HEK293 (cell line): ENCODE results near the gene CENPB.

Experiments
- MZF1 ChIP-seq: fragments of 450-650 bp; formaldehyde crosslinking; IDR thresholded peaks from 2 replicates; pipeline ENCODE4 v1.5.1; 2017; ENCODE audit warnings: missing biosample characterization, missing genetic modification characterization, borderline replicate concordance
- SCRT2 ChIP-seq: fragments of 450-650 bp; formaldehyde crosslinking; IDR thresholded peaks from 2 replicates; pipeline ENCODE4 v1.5.1; 2016; ENCODE audit warnings: missing biosample characterization, missing genetic modification characterization
- TCF7L2 ChIP-seq: IDR thresholded peaks from 2 replicates; pipeline ENCODE4 v1.6.1; 2011; ENCODE audit warnings: low read depth, mild to moderate bottlenecking, inconsistent platforms, low read length, moderate library complexity, borderline replicate concordance
- ZBTB20 ChIP-seq: fragments of 450-650 bp; formaldehyde crosslinking; IDR thresholded peaks from 2 replicates; pipeline ENCODE4 v1.5.1; 2016; ENCODE audit warnings: missing biosample characterization, missing genetic modification characterization
- ZBTB48 ChIP-seq: fragments of 450-650 bp; formaldehyde crosslinking; IDR thresholded peaks from 2 replicates; pipeline ENCODE4 v1.5.1; 2016; ENCODE audit warnings: missing biosample characterization, missing genetic modification characterization
- ZFHX2 ChIP-seq: fragments of 450-650 bp; formaldehyde crosslinking; conservative IDR thresholded peaks from 2 replicates; pipeline ENCODE4 v1.5.1; 2016; ENCODE audit warnings: missing biosample characterization, missing genetic modification characterization
- ZFP69B ChIP-seq: fragments of 450-650 bp; formaldehyde crosslinking; IDR thresholded peaks from 2 replicates; pipeline ENCODE4 v1.5.1; 2016; ENCODE audit warnings: missing biosample characterization, missing genetic modification characterization
- ZNF169 ChIP-seq: fragments of 450-650 bp; formaldehyde crosslinking; IDR thresholded peaks from 2 replicates; pipeline ENCODE4 v1.5.1; 2016; ENCODE audit warnings: missing biosample characterization, missing genetic modification characterization
- ZNF174 ChIP-seq: fragments of 450-650 bp; formaldehyde crosslinking; IDR thresholded peaks from 2 replicates; pipeline ENCODE4 v1.5.0; 2017; ENCODE audit warnings: missing biosample characterization, mild to moderate bottlenecking, missing genetic modification characterization
- ZNF2 ChIP-seq: fragments of 450-650 bp; formaldehyde crosslinking; IDR thresholded peaks from 2 replicates; pipeline ENCODE4 v1.5.1; 2016; ENCODE audit warnings: missing biosample characterization, missing genetic modification characterization
- ZNF23 ChIP-seq: fragments of 450-650 bp; formaldehyde crosslinking; IDR thresholded peaks from 2 replicates; pipeline ENCODE4 v1.5.1; 2016; ENCODE audit warnings: missing biosample characterization, missing genetic modification characterization, borderline replicate concordance
- ZNF302 ChIP-seq: fragments of 450-650 bp; formaldehyde crosslinking; IDR thresholded peaks from 2 replicates; pipeline ENCODE4 v1.5.1; 2016; ENCODE audit warnings: missing biosample characterization, missing genetic modification characterization, low read depth
- ZNF366 ChIP-seq: fragments of 450-650 bp; formaldehyde crosslinking; conservative IDR thresholded peaks from 2 replicates; pipeline ENCODE4 v1.5.1; 2016; ENCODE audit warnings: missing biosample characterization, missing genetic modification characterization
- ZNF391 ChIP-seq: fragments of 450-650 bp; formaldehyde crosslinking; IDR thresholded peaks from 2 replicates; pipeline ENCODE4 v1.5.1; 2016; ENCODE audit warnings: low read depth, missing biosample characterization, missing genetic modification characterization, borderline replicate concordance
- ZNF521 ChIP-seq: fragments of 450-650 bp; formaldehyde crosslinking; IDR thresholded peaks from 2 replicates; pipeline ENCODE4 v1.5.1; 2017; ENCODE audit warnings: missing biosample characterization, mild to moderate bottlenecking, missing genetic modification characterization
- ZNF529 ChIP-seq: fragments of 450-650 bp; formaldehyde crosslinking; IDR thresholded peaks from 2 replicates; pipeline ENCODE4 v1.5.1; 2017; ENCODE audit warnings: missing genetic modification characterization, missing biosample characterization; ENCODE audit not compliant: insufficient replicate concordance
- ZNF571 ChIP-seq: fragments of 450-650 bp; formaldehyde crosslinking; IDR thresholded peaks from 2 replicates; pipeline ENCODE4 v1.5.0; 2017; ENCODE audit warnings: missing biosample characterization, missing genetic modification characterization
- ZNF585B ChIP-seq: fragments of 450-650 bp; formaldehyde crosslinking; IDR thresholded peaks from 2 replicates; pipeline ENCODE4 v1.5.1; 2016; ENCODE audit warnings: missing biosample characterization, missing genetic modification characterization
- ZNF621 ChIP-seq: fragments of 450-650 bp; formaldehyde crosslinking; IDR thresholded peaks from 2 replicates; pipeline ENCODE4 v1.5.1; 2017; ENCODE audit warnings: missing biosample characterization, missing genetic modification characterization
- ZNF629 ChIP-seq: fragments of 450-650 bp; formaldehyde crosslinking; IDR thresholded peaks from 2 replicates; pipeline ENCODE4 v1.5.1; 2017; ENCODE audit warnings: missing biosample characterization, missing genetic modification characterization
- ZNF843 ChIP-seq: fragments of 450-650 bp; formaldehyde crosslinking; IDR thresholded peaks from 2 replicates; pipeline ENCODE4 v1.5.1; 2016; ENCODE audit warnings: missing biosample characterization, missing genetic modification characterization
- ZSCAN23 ChIP-seq: fragments of 450-650 bp; formaldehyde crosslinking; IDR thresholded peaks from 2 replicates; pipeline ENCODE4 v1.5.1; 2016; ENCODE audit warnings: missing biosample characterization, missing genetic modification characterization
- TF ChIP-seq, protein P1 (sequence below): fragments of 450-650 bp; formaldehyde crosslinking; IDR thresholded peaks from 2 replicates; pipeline ENCODE4 v1.5.1; 2017; ENCODE audit warnings: missing biosample characterization, missing genetic modification characterization
- TF ChIP-seq, protein P2 (sequence below): fragments of 450-650 bp; formaldehyde crosslinking; IDR thresholded peaks from 2 replicates; pipeline ENCODE4 v1.5.1; 2016; ENCODE audit warnings: missing biosample characterization, missing genetic modification characterization
- TF ChIP-seq, protein P3 (sequence below): fragments of 450-650 bp; formaldehyde crosslinking; IDR thresholded peaks from 2 replicates; pipeline ENCODE4 v1.5.1; 2016; ENCODE audit warnings: missing biosample characterization, missing genetic modification characterization
- TF ChIP-seq, protein P4 (sequence below): fragments of 450-650 bp; formaldehyde crosslinking; IDR thresholded peaks from 2 replicates; pipeline ENCODE4 v1.5.1; 2016; ENCODE audit warnings: missing biosample characterization, missing genetic modification characterization, borderline replicate concordance
- TF ChIP-seq, protein P5 (sequence below): fragments of 450-650 bp; formaldehyde crosslinking; IDR thresholded peaks from 2 replicates; pipeline ENCODE4 v1.5.1; 2016; ENCODE audit warnings: missing biosample characterization, missing genetic modification characterization

The CENPB gene

DNA sequence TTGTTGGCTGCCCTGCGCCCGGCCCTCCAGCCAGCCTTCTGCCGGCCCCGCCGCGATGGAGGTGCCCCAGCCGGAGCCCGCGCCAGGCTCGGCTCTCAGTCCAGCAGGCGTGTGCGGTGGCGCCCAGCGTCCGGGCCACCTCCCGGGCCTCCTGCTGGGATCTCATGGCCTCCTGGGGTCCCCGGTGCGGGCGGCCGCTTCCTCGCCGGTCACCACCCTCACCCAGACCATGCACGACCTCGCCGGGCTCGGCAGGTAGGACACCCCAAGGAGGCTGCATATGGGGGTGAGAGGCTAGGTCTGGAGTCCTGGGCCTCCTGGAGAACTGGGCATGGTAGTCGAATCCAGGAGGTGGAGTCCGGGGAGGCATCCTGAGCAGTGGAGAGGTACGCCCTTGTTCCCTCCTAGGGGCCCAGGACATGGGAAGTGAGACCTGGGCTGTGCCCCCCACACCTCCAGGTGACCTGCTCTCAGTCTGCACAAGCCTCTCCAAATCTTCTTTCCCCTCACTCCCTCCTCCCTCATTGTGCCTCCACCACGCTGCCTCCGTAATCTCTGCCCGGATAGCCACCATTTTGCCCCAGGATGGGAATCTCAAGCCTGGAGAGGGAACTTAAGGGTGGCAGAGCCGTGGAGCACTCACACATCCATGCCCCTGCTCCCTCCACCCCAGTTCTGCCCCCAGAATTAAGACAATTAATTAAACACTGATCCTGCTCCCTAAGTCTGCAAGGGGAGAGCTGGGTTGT lies 10.1 kb upstream of the CENPB start (continued):
- TF ChIP-seq ZBTB20 (tag by site-specific recombination) = peak; percentile 66
- TF ChIP-seq, protein P1, sequence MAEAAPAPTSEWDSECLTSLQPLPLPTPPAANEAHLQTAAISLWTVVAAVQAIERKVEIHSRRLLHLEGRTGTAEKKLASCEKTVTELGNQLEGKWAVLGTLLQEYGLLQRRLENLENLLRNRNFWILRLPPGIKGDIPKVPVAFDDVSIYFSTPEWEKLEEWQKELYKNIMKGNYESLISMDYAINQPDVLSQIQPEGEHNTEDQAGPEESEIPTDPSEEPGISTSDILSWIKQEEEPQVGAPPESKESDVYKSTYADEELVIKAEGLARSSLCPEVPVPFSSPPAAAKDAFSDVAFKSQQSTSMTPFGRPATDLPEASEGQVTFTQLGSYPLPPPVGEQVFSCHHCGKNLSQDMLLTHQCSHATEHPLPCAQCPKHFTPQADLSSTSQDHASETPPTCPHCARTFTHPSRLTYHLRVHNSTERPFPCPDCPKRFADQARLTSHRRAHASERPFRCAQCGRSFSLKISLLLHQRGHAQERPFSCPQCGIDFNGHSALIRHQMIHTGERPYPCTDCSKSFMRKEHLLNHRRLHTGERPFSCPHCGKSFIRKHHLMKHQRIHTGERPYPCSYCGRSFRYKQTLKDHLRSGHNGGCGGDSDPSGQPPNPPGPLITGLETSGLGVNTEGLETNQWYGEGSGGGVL = peak; percentile 56
- TF ChIP-seq ZNF366 (tag by site-specific recombination) = no peak
- no peak for TF ChIP-seq ZFP69B (tag by site-specific recombination)
- TF ChIP-seq ZNF169 (tag by site-specific recombination) = no peak
- TF ChIP-seq ZNF571 (tag by site-specific recombination) = no peak
- TF ChIP-seq, protein P2, sequence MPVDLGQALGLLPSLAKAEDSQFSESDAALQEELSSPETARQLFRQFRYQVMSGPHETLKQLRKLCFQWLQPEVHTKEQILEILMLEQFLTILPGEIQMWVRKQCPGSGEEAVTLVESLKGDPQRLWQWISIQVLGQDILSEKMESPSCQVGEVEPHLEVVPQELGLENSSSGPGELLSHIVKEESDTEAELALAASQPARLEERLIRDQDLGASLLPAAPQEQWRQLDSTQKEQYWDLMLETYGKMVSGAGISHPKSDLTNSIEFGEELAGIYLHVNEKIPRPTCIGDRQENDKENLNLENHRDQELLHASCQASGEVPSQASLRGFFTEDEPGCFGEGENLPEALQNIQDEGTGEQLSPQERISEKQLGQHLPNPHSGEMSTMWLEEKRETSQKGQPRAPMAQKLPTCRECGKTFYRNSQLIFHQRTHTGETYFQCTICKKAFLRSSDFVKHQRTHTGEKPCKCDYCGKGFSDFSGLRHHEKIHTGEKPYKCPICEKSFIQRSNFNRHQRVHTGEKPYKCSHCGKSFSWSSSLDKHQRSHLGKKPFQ (tag by site-specific recombination) = no peak
- TF ChIP-seq, protein P3, sequence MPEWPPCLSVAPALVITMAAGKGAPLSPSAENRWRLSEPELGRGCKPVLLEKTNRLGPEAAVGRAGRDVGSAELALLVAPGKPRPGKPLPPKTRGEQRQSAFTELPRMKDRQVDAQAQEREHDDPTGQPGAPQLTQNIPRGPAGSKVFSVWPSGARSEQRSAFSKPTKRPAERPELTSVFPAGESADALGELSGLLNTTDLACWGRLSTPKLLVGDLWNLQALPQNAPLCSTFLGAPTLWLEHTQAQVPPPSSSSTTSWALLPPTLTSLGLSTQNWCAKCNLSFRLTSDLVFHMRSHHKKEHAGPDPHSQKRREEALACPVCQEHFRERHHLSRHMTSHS = no peak
- no peak for TF ChIP-seq MZF1 (tag by site-specific recombination)
- peak; percentile 34; the same call in 1 of the 2 replicates for TF ChIP-seq ZBTB48 (tag by site-specific recombination)
- no peak for TF ChIP-seq ZFHX2 (tag by site-specific recombination)
- TF ChIP-seq ZNF302 (tag by site-specific recombination) = no peak
- no peak for TF ChIP-seq ZSCAN23 (tag by site-specific recombination)
- no peak for TF ChIP-seq ZNF391
- no peak for TF ChIP-seq ZNF2
- TF ChIP-seq ZNF174 = no peak
- TF ChIP-seq ZNF521 (tag by site-specific recombination) = no peak
- no peak for TF ChIP-seq TCF7L2
- TF ChIP-seq, protein P4, sequence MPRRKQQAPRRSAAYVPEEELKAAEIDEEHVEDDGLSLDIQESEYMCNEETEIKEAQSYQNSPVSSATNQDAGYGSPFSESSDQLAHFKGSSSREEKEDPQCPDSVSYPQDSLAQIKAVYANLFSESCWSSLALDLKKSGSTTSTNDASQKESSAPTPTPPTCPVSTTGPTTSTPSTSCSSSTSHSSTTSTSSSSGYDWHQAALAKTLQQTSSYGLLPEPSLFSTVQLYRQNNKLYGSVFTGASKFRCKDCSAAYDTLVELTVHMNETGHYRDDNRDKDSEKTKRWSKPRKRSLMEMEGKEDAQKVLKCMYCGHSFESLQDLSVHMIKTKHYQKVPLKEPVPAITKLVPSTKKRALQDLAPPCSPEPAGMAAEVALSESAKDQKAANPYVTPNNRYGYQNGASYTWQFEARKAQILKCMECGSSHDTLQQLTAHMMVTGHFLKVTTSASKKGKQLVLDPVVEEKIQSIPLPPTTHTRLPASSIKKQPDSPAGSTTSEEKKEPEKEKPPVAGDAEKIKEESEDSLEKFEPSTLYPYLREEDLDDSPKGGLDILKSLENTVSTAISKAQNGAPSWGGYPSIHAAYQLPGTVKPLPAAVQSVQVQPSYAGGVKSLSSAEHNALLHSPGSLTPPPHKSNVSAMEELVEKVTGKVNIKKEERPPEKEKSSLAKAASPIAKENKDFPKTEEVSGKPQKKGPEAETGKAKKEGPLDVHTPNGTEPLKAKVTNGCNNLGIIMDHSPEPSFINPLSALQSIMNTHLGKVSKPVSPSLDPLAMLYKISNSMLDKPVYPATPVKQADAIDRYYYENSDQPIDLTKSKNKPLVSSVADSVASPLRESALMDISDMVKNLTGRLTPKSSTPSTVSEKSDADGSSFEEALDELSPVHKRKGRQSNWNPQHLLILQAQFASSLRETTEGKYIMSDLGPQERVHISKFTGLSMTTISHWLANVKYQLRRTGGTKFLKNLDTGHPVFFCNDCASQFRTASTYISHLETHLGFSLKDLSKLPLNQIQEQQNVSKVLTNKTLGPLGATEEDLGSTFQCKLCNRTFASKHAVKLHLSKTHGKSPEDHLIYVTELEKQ (tag by site-specific recombination) = no peak
- TF ChIP-seq ZNF585B (tag by site-specific recombination) = no peak
- no peak for TF ChIP-seq ZNF621 (tag by site-specific recombination)
- no peak for TF ChIP-seq ZNF529 (tag by site-specific recombination)
- TF ChIP-seq ZNF23 = no peak
- TF ChIP-seq, protein P5, sequence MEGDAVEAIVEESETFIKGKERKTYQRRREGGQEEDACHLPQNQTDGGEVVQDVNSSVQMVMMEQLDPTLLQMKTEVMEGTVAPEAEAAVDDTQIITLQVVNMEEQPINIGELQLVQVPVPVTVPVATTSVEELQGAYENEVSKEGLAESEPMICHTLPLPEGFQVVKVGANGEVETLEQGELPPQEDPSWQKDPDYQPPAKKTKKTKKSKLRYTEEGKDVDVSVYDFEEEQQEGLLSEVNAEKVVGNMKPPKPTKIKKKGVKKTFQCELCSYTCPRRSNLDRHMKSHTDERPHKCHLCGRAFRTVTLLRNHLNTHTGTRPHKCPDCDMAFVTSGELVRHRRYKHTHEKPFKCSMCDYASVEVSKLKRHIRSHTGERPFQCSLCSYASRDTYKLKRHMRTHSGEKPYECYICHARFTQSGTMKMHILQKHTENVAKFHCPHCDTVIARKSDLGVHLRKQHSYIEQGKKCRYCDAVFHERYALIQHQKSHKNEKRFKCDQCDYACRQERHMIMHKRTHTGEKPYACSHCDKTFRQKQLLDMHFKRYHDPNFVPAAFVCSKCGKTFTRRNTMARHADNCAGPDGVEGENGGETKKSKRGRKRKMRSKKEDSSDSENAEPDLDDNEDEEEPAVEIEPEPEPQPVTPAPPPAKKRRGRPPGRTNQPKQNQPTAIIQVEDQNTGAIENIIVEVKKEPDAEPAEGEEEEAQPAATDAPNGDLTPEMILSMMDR = no peak
- no peak for TF ChIP-seq ZNF843 (tag by site-specific recombination)
- no peak for TF ChIP-seq ZNF629 (tag by site-specific recombination)
- no peak for TF ChIP-seq SCRT2 (tag by site-specific recombination)
